ENCODE measurements around the gene NCOA3.

The NCOA3 gene

GRCh38 chr20:47501482-47502270, at the start of gene NCOA3:
Gene NCOA3 (plus strand): TSS chr20:47501887. CDS start chr20:47622248, 120,361 bp downstream.
- H3K36me3 ChIP-seq (ENCODE audit: control insufficient read depth, low read length), result peaks cover 47% of the 10 kb centered on the region
- H3K4me1 ChIP-seq (ENCODE audit: control insufficient read depth, low read length), result peaks cover 53% of the 10 kb centered on the region
- peaks cover 81% of the 10 kb centered on the region for H3K79me2 ChIP-seq (ENCODE audit: control insufficient read depth, low read length)
- peak within 1 kb of the TSS; percentile 80 for H3K27ac ChIP-seq (ENCODE audit: low read depth, low read length)
- no peaks in the 10 kb centered on the region for H3K9me3 ChIP-seq (ENCODE audit: control insufficient read depth, insufficient read depth, low read length)
- peak within 1 kb of the TSS; percentile 95 for H3K4me2 ChIP-seq (ENCODE audit: low read length)
- H3K27me3 ChIP-seq (ENCODE audit: control insufficient read depth, low read length), result no peaks in the 10 kb centered on the region
- no peak for TF ChIP-seq EZH2phosphoT487 (IDR thresholded peaks at IDR 0.05; ENCODE audit: borderline replicate concordance, low read length)
- TF ChIP-seq CTCF (IDR thresholded peaks at IDR 0.05; ENCODE audit: low read depth, low read length, poor library complexity, severe bottlenecking), result peak; percentile 37
- H3F3A ChIP-seq (ENCODE audit: control insufficient read depth, insufficient read depth), result peaks cover 13% of the 10 kb centered on the region
- peak within 1 kb of the TSS; percentile 84 for H3K4me3 ChIP-seq (ENCODE audit: low read length)
- H3K9me2 ChIP-seq (replicated peaks; ENCODE audit: control insufficient read depth, low read length), result no peaks in the 10 kb centered on the region
- H4K20me1 ChIP-seq (ENCODE audit: control insufficient read depth, insufficient read depth, low read depth, low read length), result peaks cover 9% of the 10 kb centered on the region; the same call in 1 of the 2 replicates

- Histone ChIP-seq H3K36me3 (ENCODE audit: control insufficient read depth, low read length) (peaks cover 5% of the 10 kb centered on the region), H3K27ac (ENCODE audit: low read depth, low read length) (peak overlapping the region; percentile 88), H3K27me3 (ENCODE audit: control insufficient read depth, low read length) (no peaks in the 10 kb centered on the region), H3K9me2 (replicated peaks; ENCODE audit: control insufficient read depth, low read length) (no peaks in the 10 kb centered on the region), H3K4me1 (ENCODE audit: control insufficient read depth, low read length) (peaks cover 89% of the 10 kb centered on the region), H4K20me1 (ENCODE audit: control insufficient read depth, insufficient read depth, low read depth, low read length) (no peaks in the 10 kb centered on the region), H3K4me2 (ENCODE audit: low read length) (peak overlapping the region; percentile 77), H3K4me3 (ENCODE audit: low read length) (peak overlapping the region; percentile 40), H3K9me3 (ENCODE audit: control insufficient read depth, insufficient read depth, low read length) (no peaks in the 10 kb centered on the region), H3K79me2 (ENCODE audit: control insufficient read depth, low read length) (no peaks in the 10 kb centered on the region), H3F3A (ENCODE audit: control insufficient read depth, insufficient read depth) (peaks cover 47% of the 10 kb centered on the region)
- no peak for TF ChIP-seq CTCF (IDR thresholded peaks at IDR 0.05; ENCODE audit: low read depth, low read length, poor library complexity, severe bottlenecking)
- TF ChIP-seq EZH2phosphoT487 (IDR thresholded peaks at IDR 0.05; ENCODE audit: borderline replicate concordance, low read length), result no peak
These were observed 48.9 kb upstream of the NCOA3 start for GRCh38 chr20:47452736-47453161.

DNA sequence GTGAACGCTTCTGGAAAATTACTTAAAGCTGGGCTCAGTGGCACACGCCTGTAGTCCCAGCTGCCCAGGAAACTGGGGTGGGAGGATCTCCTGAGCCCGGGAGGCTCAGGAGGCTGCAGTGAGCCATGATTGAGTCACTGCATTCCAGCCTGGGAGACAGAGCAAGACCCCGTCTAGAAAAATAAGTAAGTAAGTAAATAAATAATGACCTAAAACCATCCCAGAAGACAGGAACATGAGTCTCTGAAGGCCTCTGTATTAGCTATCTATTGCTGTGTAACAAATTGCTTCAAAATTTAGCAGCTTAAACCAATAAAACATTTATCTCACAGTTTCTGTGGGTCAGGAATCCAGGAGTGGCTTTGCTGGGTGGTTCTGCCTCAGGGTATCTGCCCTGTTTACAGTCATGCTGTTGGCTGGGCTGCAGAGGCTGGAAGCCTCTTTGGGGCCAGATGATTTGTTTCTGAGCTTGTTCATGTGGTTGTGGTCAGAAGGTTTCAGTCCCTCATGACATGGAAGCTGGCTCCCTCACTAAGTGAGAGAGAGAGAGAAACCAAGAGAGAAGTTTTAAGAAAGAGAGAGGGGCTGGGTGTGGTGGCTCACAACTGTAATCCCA, 48.4 kb upstream of the NCOA3 start:
- Histone ChIP-seq H3F3A (ENCODE audit: control insufficient read depth, insufficient read depth) (peaks cover 47% of the 10 kb centered on the region), H3K79me2 (ENCODE audit: control insufficient read depth, low read length) (no peaks in the 10 kb centered on the region), H3K9me3 (ENCODE audit: control insufficient read depth, insufficient read depth, low read length) (no peaks in the 10 kb centered on the region), H3K4me3 (ENCODE audit: low read length) (peak overlapping the region; percentile 40), H3K4me1 (ENCODE audit: control insufficient read depth, low read length) (peaks cover 86% of the 10 kb centered on the region), H3K36me3 (ENCODE audit: control insufficient read depth, low read length) (peaks cover 5% of the 10 kb centered on the region), H3K4me2 (ENCODE audit: low read length) (peak overlapping the region; percentile 77), H3K27ac (ENCODE audit: low read depth, low read length) (peak overlapping the region; percentile 88), H4K20me1 (ENCODE audit: control insufficient read depth, insufficient read depth, low read depth, low read length) (no peaks in the 10 kb centered on the region), H3K27me3 (ENCODE audit: control insufficient read depth, low read length) (no peaks in the 10 kb centered on the region), H3K9me2 (replicated peaks; ENCODE audit: control insufficient read depth, low read length) (no peaks in the 10 kb centered on the region)
- no peak for TF ChIP-seq CTCF (IDR thresholded peaks at IDR 0.05; ENCODE audit: low read depth, low read length, poor library complexity, severe bottlenecking)
- no peak for TF ChIP-seq EZH2phosphoT487 (IDR thresholded peaks at IDR 0.05; ENCODE audit: borderline replicate concordance, low read length)
